CD4-positive, alpha-beta T cell treated with Interleukin-2 at 100 ng/mL for 4 hours (primary cell): ENCODE measurements around the gene ZDHHC14.

Experiments used
- DNase-seq: peaks from one replicate; pipeline ENCODE4 v3.0.0-alpha.2; 2020; ENCODE audit warnings: low spot score

The ZDHHC14 gene

DNA sequence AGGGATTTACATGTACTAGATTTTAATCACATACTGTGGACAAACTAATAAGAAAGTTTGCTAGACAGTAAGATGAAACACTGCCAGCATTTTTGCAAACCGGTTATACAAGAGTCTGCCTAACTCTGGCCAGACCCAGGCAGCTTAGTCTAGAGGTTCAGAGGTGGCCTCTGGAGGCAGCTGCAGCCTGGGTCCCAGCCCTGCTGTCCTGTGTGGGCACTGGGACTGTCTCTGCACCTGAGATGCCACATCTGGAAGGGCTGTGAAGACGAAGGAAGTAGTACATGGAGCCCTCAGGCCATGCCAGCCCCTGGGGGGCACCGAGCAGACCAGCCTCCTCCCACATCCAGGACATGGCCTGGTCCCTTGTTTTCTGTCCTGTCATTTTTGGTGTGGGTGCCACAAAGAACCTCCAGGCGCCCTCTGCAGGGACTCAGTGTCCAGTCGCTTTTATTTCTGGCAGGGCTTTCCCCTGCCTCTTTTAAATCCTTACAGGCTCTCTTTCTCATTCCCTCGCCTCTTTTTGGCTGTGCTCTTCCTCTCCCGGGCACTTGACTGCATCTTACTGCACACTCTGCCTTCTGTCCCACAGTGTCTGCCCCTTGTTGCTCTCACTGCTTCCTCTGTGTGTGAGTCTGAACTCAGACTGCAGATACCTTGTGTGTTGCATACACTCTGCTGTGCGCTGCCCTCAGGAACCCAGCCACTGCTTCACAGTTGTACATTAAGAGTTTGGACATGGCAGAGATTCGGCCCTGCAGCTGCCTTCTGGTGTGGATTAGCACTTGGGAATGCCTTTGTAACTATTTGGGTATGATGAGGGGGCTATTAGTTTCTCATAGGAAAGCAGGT is 216.7 kb downstream of the ZDHHC14 start:
- peak; percentile 21 for DNase-seq

- DNase-seq = no peak
Observed at GRCh38 chr6:157599191-157599590, 218.2 kb downstream of the ZDHHC14 start.

DNA sequence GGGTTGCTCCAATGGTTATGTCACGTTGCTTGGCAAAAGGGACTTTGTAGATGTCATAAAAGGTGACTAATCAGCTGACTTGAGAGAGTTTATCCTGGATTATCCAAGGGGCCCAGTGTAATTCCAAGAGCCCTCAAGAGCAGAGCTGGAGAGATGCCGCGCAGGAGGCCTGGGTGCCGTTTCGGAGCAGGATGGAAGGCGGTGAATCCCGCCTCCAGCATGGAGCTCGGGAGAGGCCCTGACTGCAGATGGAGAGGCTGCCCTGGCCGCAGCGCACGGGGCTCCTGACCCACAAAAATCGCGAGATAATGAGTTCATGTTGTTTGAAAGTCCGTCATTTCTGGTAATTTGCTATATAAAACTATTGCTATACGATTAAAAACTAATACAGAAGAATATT is 219.8 kb downstream of the ZDHHC14 start:
- no peak for DNase-seq

GRCh38 chr6:157602521-157603295 is 221.7 kb downstream of the ZDHHC14 start:
- DNase-seq = no peak

DNA sequence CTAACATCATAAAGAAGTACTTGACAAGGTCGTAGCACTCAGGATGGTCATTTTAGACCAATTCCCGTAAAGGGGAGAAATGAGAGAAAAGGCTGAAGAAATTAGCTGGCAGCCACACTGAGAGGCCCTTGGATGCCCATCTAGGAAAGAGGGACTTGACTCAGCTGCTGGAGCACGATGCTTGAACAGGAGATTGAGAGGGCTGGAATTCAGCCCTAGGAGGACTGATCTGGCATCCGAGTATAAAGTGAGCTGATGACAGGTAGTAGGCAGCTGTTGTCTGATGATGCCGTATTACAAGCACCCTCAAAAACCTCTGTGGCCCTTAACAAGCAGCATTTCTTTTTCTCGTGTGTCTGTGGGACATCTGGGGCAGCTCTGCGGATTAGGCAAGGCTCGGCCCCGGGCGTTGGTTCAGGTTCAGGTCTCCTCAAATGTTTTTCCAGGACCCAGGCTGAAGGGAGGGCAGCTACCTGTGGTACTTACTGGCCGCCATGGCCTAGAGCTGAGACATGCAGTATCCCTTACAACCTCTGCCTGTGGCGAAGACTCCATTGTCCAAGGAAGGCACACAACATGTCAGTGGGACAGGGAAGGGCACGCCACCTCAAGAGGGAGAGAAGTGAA is 222.4 kb downstream of the ZDHHC14 start:
- no peak for DNase-seq

- DNase-seq = no peak
Observed at GRCh38 chr6:157603971-157604370, 223.0 kb downstream of the ZDHHC14 start.

- no peak for DNase-seq
Observed at GRCh38 chr6:157604816-157605215, 223.8 kb downstream of the ZDHHC14 start.

DNA sequence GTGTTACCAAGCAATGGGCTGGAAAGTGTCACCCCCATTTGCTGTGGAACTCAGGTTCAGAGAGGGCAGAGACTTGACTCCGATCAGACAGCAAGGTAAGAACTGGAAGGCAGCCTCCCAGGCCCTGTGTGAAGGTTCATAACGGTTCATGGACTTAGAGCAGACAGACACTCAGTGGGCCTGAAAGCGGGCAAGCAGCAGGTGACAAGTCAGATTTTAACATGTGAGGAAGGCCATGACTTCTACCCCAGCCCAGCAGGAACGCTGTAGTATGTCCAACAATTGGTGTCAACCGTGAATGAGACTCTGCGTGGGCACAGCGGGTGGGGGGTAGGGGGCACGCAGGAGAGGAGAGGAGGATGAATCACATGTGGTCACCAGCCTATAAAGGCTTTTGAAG is 224.5 kb downstream of the ZDHHC14 start:
- DNase-seq = no peak

- no peak for DNase-seq
Observed at GRCh38 chr6:157606516-157606915, 225.5 kb downstream of the ZDHHC14 start.

DNA sequence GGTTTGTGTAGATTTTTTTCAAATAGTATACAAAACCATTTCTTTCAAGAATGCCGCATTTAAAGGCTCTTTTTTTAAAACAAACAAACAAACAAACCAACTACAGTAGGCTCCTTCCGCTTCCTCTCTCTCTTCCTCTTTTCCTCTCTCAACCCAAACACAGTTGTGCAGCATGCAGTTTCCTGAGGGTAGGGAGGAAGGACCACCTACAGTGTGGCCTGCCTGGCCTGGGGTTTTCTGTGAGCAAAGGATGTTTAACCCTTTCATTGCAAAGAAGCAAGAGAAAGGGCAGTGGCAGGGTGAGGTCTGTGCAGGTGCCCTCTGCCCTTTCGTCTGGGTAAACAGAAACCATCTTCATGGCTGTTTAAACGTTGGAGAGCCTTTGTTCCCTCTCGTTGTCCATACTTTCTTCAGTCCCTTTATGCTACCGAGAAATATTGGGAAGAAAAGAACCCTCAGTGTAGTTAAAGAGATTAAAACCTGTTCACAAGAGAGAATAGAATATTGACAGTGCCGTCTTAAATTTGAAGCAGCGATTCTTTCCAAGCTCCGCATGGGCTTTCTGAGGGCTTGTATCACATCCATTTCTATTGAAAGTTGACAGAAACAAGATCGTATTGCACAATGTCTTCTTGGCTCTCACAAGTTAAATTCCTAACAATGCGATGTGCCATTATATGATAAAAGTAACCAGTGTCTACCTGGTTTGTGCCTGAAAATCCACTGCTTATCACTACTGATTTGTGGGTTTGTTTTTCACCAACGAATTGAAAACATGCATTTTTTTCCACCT is 226.5 kb downstream of the ZDHHC14 start:
- DNase-seq = no peak

DNA sequence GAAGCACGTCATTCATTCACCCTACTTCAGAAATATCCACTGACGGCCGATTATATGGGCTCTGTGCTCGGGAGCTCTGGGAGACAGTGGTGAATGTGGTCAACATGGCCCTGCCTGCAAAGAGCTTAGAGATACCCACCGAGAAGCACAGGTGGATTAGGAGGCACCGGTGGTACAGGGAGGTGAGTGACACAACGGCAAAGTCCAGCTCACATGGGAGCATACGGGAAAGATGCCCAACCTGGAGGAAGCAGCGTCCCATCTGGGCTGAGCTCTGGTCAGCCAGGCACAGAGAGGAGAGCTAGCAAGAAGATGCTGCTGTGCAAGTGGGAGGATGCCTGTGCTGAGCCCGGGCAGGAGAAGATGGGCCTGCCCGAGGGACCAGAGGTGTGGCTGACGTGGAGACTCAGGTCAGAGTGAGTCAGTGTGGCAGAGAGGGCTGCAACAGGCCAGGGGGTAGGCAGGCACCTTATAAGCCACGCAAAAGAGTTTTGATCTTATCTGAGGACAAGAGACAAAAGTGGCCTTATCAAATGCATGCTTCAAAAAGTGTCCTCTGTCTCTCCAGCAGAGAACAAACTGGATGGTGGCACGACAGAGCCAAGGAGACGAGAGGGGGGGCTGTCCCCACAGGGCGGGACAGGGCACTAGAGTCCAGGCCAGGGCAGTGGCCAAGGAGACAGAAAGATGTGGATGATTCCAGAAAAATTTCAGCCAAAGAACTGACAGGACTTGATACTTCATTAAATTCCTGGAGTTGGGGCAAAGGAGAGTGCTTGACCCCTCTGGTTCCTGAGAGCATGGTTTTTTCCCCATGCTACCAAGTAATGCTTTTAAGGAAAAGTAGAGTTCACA is 227.5 kb downstream of the ZDHHC14 start:
- DNase-seq = no peak

DNA sequence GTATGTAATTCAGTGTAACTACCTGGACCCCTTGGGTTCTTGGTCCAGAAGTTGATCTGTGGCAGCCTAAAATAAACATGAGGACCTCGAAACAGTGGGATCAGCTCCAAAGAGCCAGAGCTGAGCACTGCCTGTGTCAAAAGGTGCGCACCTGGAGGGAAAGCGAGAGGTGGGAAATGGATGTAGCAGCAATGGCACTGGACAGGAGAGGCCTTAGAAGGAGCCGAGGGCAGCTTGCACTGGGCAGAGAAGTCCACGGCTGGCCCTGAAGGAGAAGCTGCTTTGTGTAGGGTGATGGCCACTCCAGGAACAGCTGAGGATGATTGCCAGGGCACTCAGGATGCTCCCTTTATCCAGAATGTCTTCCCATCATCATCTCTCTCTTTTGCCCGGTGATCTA is 228.1 kb downstream of the ZDHHC14 start:
- DNase-seq = no peak

DNA sequence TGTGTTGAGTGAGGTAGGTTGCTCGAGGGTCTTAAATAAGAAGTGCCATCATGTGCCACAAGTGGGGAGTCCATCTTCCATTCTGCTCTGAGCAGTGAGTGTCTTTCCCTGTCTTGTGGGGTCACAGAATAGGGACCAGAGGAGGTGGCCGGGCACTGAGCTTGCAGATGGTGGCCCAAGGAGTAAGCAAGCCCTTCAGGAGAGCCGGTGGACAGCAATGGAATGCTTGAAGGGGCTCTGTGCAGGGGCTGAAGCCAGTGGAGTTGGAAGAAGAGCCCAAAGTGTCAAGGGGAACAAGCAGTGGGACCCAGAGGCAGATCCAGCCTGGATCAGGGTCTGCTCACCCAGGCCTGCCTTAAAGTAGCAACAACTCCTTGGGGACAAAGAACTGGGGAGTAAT is 228.6 kb downstream of the ZDHHC14 start:
- DNase-seq = no peak

DNA sequence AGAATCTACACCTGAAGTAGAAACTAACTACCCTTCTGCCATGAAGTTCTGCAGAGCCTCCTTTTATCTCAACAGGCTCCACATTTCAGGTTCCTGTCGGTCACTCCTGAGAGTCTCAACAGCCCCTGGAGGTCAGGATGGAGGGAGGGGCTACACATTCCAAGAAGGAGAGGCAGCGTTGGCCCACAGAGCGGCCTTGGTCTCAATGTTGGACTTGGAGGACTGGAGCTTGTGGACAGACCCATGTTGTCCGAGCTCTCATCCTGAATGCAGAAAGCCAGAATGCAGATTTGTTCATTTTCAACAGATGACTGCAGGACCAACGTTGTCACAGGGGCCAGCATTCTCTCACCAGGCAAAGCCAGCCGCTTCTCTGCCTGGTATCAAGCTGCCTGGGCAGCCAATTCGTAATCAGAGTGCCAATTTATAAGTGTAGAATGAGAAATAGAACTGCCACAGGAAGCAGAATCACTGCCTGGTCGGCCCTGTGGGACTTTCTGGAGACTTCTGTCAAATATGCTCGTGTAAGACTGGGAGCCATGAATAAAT is 229.5 kb downstream of the ZDHHC14 start:
- DNase-seq = no peak

GRCh38 chr6:157611406-157611805 is 230.4 kb downstream of the ZDHHC14 start:
- DNase-seq = no peak

DNA sequence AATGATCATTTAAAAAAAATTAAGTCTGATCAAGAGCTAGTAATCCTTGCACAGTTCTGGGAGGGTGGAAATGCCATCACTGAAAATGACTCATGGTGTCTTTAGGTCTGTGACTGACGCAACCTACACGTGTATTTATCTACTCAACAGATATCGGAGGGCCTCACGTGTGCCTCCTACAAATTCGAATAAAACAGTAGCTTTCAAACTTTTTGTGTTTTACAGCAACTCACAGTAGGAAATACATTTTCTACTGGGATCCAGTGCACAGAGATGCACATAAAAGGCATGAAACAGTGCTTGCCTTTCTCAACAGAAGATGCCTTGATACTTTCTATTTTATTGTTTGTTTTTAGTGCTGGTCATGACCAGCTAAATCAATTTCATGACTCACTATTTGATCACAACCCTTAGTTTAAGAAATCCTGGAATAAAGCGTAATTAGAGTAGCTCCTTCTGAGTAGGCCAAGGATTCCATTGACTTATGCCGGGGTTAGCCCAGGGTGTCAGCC is 232.1 kb downstream of the ZDHHC14 start:
- no peak for DNase-seq

DNA sequence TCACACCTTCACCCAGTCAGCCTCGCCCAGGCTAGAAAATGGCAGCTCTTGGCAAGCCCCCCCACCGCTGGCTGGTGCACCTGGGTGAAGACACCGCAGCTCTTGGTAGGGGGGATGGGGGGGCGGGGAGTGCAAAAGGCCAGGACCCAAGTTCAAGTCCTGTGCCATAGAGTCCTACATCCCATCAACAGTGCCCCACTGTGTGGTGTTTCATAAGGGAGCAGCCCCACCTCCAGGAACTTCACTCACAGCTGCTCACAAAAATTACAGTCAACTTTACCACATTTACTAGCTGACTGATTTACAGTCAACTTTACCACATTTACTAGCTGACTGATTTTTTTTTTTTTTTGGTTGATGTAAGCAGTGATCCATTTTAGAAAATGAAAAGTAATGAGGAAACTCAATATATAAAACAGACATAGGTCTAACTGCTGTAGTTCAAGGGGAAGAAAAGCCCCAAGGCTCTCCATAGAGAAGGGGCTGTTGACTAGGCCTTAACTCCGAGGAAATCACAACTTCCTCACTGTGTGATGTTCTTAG is 233.1 kb downstream of the ZDHHC14 start:
- DNase-seq = no peak

DNA sequence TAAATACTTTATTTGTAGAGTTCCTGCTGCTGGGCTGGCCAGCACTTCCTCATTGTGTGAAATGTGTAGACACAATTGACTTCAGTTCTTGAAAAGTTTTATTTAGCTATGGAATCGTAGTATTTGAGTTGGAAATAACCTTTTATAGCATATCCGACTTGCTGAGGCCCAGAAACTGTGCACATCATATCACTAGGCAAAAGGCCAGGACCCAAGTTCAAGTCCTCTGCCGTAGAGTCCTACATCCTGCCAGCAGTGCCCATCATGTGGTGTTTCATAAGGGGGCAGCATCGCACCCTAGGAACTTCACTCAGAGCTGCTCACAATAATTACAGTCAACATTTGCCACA is 234.4 kb downstream of the ZDHHC14 start:
- no peak for DNase-seq

DNA sequence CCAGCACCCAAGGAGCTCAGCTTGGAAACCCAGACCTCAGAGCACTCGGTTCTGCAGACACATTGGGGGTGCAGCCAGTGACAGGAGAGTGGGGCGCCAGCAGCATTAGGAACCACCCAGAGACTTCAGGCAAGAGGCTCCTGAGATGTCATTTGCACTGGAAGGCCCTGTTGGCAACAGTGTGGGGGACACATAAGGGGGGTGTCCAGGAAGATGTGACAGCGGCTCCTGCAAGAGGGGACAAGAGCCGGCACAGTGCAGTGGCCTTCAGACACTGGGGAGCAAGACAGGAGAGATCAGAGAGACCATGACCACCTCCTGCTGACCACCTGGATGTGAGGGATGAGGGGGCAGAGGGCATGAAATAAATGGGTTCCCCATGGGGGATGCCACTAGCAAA is 235.0 kb downstream of the ZDHHC14 start:
- DNase-seq = no peak

DNA sequence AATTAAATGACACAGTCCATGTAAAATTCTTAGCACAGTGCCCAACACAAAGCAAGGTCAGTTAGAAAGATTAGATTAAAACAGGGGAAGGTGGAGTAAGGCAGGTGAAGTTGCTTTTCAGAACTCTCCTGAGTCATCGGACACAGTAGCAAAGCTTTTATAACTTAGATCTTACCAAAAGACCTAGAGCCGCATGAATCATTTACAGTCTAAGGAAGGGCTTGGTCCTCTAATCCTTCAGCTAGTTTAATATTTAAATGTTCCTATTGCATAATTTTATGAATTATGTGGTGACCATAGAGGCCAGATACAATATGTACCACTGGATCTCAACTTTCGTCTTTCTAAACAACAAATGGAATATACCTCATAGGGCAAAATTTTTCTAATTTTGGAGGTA is 240.0 kb downstream of the ZDHHC14 start:
- DNase-seq = no peak
